ENCODE results near the gene ATF6. TPM values are rescaled to one million over a fixed set of nuclear protein-coding genes. Genes with fewer than 3 reads are reported as not detected.

The ATF6 gene
- total RNA-seq, 4 donors from 2014 or later, result 26.1 to 35.4 (median 32.3) TPM

DNA sequence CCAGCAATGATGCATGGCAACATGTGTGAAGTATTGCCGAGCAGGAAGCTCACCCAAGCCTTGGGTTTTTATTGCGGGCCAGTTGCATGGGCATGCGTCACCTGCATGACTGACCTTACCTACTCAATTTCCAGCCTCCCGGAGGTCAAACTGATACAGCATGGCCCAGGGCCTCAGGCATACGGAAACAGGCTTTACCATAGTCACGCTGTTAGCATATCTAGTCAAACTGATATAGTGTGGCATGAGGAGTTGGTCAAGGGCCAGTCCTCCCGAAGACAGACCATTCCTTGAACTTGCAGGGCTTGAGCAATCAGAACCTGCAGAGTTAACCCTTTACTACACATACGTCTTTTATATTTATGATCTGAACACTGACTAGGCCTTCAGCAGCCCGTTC is 22.9 kb upstream of the ATF6 start:
- H3K27me3 ChIP-seq, result no peaks in the 10 kb centered on the region
- DNase-seq (ENCODE audit: low spot score in 2 of 2), result no peak
- H3K4me3 ChIP-seq, result no peak overlapping the region
- no peak for TF ChIP-seq EP300 (IDR thresholded peaks at IDR 0.05)
- TF ChIP-seq, protein P1, sequence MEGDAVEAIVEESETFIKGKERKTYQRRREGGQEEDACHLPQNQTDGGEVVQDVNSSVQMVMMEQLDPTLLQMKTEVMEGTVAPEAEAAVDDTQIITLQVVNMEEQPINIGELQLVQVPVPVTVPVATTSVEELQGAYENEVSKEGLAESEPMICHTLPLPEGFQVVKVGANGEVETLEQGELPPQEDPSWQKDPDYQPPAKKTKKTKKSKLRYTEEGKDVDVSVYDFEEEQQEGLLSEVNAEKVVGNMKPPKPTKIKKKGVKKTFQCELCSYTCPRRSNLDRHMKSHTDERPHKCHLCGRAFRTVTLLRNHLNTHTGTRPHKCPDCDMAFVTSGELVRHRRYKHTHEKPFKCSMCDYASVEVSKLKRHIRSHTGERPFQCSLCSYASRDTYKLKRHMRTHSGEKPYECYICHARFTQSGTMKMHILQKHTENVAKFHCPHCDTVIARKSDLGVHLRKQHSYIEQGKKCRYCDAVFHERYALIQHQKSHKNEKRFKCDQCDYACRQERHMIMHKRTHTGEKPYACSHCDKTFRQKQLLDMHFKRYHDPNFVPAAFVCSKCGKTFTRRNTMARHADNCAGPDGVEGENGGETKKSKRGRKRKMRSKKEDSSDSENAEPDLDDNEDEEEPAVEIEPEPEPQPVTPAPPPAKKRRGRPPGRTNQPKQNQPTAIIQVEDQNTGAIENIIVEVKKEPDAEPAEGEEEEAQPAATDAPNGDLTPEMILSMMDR (IDR thresholded peaks at IDR 0.05), result no peak
- no peaks in the 10 kb centered on the region for H3K9me3 ChIP-seq
- 76 to 79% methylated on average over 9 of the region's 9 CpGs for WGBS, 2 donors
- no peaks in the 10 kb centered on the region for H3K36me3 ChIP-seq
- no peaks in the 10 kb centered on the region for H3K4me1 ChIP-seq
- no peak overlapping the region for H3K27ac ChIP-seq

DNA sequence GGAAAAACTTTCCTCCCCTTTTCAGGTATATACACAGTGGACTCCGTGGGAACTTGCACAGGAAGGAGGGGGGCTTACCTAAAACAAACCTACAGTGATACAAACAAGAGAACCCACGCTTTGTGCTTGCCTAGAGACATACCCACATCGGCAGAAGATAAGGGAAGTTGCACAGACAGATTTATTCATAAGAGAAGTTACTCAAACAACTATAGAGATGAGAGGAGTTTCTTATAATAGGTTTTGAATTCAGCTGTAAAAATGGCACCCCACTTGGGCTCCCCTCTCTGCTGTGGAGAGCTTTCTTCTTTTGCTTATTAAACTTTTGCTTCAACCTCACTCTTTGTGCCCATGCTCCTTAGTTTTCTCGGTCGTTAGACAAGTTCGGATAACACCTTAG is 18.3 kb upstream of the ATF6 start:
- Histone ChIP-seq H3K4me1 (peaks cover 0 to 29% (median 9%) of the 10 kb centered on the region in 4 donors), H3K4me3 (no peak overlapping the region), H3K9me3 (no peaks in the 10 kb centered on the region), H3K27ac (no peak overlapping the region), H3K27me3 (no peaks in the 10 kb centered on the region), H3K36me3 (peaks cover 0 to 16% (median 4%) of the 10 kb centered on the region in 3 donors)
- WGBS, 2 donors, result 68 to 69% methylated on average over 6 of the region's 6 CpGs
- DNase-seq (ENCODE audit: low spot score in 2 of 2), result no peak
- TF ChIP-seq, protein P1 (IDR thresholded peaks at IDR 0.05), result no peak
- no peak for TF ChIP-seq POLR2A (IDR thresholded peaks at IDR 0.05)
- no peak for TF ChIP-seq EP300 (IDR thresholded peaks at IDR 0.05)

DNA sequence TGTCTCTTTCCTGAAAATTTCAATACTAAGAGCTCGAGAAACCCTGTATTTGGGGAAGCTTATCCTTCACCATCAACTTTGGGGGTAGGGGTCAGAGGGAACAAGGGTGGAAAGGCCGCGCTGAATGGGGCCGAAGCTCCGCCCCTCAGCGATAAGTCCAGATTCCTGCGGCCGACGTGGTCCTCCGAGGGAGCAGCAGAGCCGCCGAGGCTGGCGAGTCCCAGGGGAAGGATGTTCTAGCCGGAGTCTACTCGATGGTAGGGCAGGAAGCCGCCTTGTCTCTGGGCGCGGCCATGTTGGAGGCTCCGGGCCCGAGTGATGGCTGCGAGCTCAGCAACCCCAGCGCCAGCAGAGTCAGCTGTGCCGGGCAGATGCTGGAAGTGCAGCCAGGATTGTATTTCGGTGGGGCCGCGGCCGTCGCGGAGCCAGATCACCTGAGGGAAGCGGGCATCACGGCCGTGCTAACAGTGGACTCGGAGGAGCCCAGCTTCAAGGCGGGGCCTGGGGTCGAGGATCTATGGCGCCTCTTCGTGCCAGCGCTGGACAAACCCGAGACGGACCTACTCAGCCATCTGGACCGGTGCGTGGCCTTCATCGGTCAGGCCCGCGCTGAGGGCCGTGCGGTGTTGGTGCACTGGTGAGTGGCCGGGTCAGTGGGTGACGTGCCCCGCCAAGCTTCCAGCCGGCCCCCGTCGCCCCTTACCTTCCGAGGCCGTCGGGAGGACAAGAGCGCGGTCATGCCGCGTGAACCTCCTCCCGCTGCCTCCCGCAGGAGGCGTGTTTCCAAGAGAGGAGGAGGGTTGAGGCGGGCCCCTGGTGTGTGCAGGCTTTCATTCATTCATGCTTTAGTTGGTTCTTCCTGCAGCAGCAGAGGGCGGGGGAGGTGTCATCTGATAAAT is 16.4 kb upstream of the ATF6 start, which contains the start of gene DUSP12:
Gene DUSP12 (plus strand): TSS at position 278 of the 899 bp plus-strand sequence. CDS start 16 bp downstream, at position 294.
- Histone ChIP-seq H3K27ac (peak within 1 kb of the TSS; percentile 60 to 91 (median 88)), H3K36me3 (peaks cover 0 to 35% (median 18%) of the 10 kb centered on the region in 3 donors), H3K4me1 (peaks cover 0 to 29% (median 9%) of the 10 kb centered on the region in 4 donors), H3K4me3 (peak within 1 kb of the TSS; percentile 70 to 94 (median 88)), H3K27me3 (no peaks in the 10 kb centered on the region), H3K9me3 (no peaks in the 10 kb centered on the region)
- DNase-seq (ENCODE audit: low spot score in 2 of 2), result peak; percentile 85 to 87
- TF ChIP-seq POLR2A (IDR thresholded peaks at IDR 0.05) (peak in 1 of 2 donors; percentile 25), EP300 (IDR thresholded peaks at IDR 0.05) (peak in 1 of 2 donors; percentile 80)
- TF ChIP-seq, protein P1 (IDR thresholded peaks at IDR 0.05), result peak in 1 of 5 experiments; percentile 18
- 0 to 1% methylated on average over 42 to 45 of the region's 65 CpGs for WGBS, 2 donors

DNA sequence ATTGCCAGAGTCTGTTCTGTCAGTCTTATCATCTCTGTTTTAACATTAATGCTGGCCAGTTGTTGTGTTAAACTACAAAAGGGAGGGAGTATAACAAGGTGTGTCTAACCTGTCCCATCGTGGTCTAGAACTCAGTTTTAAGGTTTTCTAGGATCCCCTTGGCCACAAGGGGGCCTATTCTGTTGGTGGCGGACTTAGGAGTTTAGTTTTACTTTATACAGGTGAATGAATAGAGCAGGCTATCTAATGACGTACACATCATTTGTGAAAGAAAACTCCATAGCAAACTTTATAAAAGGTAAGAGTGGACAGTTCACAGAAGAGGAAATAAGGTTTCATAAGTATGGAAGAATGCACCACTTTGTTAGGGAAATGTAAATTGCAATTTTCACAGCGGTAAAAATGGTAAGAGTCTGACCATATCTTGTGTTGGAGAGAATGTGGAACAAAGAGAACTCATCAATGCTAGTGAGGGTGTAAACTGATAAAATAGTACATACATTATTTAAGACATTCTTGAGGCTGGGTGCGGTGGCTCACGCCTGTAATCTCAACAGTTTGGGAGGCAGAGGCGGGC is 2.5 kb upstream of the ATF6 start:
- Histone ChIP-seq H3K27ac (no peak overlapping the region), H3K27me3 (no peaks in the 10 kb centered on the region), H3K9me3 (no peaks in the 10 kb centered on the region), H3K4me3 (no peak overlapping the region), H3K36me3 (peaks cover 0 to 18% (median 0%) of the 10 kb centered on the region in 3 donors), H3K4me1 (peaks cover 0 to 24% (median 12%) of the 10 kb centered on the region in 4 donors)
- DNase-seq (ENCODE audit: low spot score in 2 of 2), result no peak
- TF ChIP-seq POLR2A (IDR thresholded peaks at IDR 0.05) (no peak), EP300 (IDR thresholded peaks at IDR 0.05) (no peak)
- TF ChIP-seq, protein P1 (IDR thresholded peaks at IDR 0.05), result peak in 3 of 5 experiments; percentile 13 to 34 (median 17)
- WGBS, 2 donors, result 76 to 79% methylated on average over 7 of the region's 7 CpGs

DNA sequence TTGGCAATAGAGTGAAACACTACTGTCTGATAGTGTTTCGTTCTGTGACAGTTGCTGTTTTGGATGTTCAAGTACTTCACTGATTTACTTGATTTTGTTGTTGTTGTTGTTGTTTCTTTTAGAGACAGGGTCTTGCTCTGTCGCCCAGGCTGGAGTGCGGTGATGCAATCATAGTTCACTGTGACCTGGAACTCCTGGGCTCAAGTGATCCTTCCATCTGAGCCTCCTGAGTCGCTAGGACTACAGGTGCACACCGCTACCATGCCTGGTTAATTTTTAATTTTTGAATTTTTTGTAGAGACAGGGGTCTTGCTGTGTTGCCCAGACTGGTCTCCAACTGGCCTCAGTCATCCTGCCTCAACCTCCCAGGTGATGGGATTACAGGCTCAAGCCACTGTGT is 2.3 kb downstream of the ATF6 start:
- TF ChIP-seq, protein P1 (IDR thresholded peaks at IDR 0.05), result no peak
- TF ChIP-seq EP300 (IDR thresholded peaks at IDR 0.05), result no peak
- no peak for TF ChIP-seq POLR2A (IDR thresholded peaks at IDR 0.05)
- Histone ChIP-seq H3K27ac (no peak overlapping the region), H3K9me3 (no peaks in the 10 kb centered on the region), H3K4me3 (no peak overlapping the region), H3K36me3 (no peaks in the 10 kb centered on the region), H3K27me3 (no peaks in the 10 kb centered on the region), H3K4me1 (peaks cover 0 to 62% (median 12%) of the 10 kb centered on the region in 4 donors)
- DNase-seq (ENCODE audit: low spot score in 2 of 2), result no peak
- 91 to 93% methylated on average over 5 of the region's 5 CpGs for WGBS, 2 donors
